Loucy (cell line): ENCODE measurements around the gene PLAC8.
A peak's percentile ranks its signal among the peaks of the same experiment; 100 is the strongest.

Experiments used
- H2AFZ ChIP-seq: fragments of 200-600 bp; sonication (generic); 2 replicates; pipeline ENCODE4 v1.6.0; 2016; ENCODE audit warnings: antibody characterized with exemption, mild to moderate bottlenecking, low read length, moderate library complexity
- H3F3A ChIP-seq: fragments of 200-600 bp; 2 replicates; pipeline ENCODE4 v1.6.0; 2016; ENCODE audit warnings: antibody characterized with exemption, low read depth, mild to moderate bottlenecking
- H3K27me3 ChIP-seq: fragments of 200-600 bp; sonication (generic); 2 replicates; pipeline ENCODE4 v1.6.1; 2014; ENCODE audit warnings: low read length, mild to moderate bottlenecking; ENCODE audit not compliant: insufficient read depth, poor library complexity, severe bottlenecking
- H3K36me3 ChIP-seq: fragments of 200-600 bp; sonication (generic); 2 replicates; pipeline ENCODE4 v1.6.1; 2016; ENCODE audit warnings: low read length; ENCODE audit not compliant: insufficient read depth
- H3K4me1 ChIP-seq: fragments of 200-600 bp; sonication (generic); 2 replicates; pipeline ENCODE4 v1.5.1; 2014; ENCODE audit warnings: low read length, mild to moderate bottlenecking; ENCODE audit not compliant: insufficient read depth, poor library complexity, severe bottlenecking
- H3K4me2 ChIP-seq: fragments of 200-600 bp; sonication (generic); 2 replicates; pipeline ENCODE4 v1.6.0; 2014; ENCODE audit warnings: antibody characterized with exemption, low read length, low read depth, mild to moderate bottlenecking; ENCODE audit not compliant: poor library complexity, severe bottlenecking
- H3K4me3 ChIP-seq: fragments of 200-600 bp; sonication (generic); 2 replicates; pipeline ENCODE4 v1.5.1; 2014; ENCODE audit warnings: low read length, mild to moderate bottlenecking, mixed read lengths; ENCODE audit not compliant: poor library complexity, severe bottlenecking
- H3K79me2 ChIP-seq: fragments of 200-600 bp; sonication (generic); 2 replicates; pipeline ENCODE4 v1.6.1; 2014; ENCODE audit warnings: low read length; ENCODE audit not compliant: insufficient read depth
- H3K9ac ChIP-seq: fragments of 200-600 bp; sonication (generic); 2 replicates; pipeline ENCODE4 v1.6.0; 2014; ENCODE audit warnings: mild to moderate bottlenecking, low read depth, low read length, moderate library complexity; ENCODE audit not compliant: poor library complexity, severe bottlenecking
- H3K9me2 ChIP-seq: fragments of 200-600 bp; sonication (generic); replicated peaks from 2 replicates; pipeline ENCODE4 v1.6.1; 2016; ENCODE audit warnings: low read depth, low read length, mixed read lengths
- H3K9me3 ChIP-seq: fragments of 200-600 bp; sonication (generic); 2 replicates; pipeline ENCODE4 v1.6.1; 2014; ENCODE audit warnings: mild to moderate bottlenecking, antibody characterized with exemption, low read length, low read depth; ENCODE audit not compliant: insufficient read depth
- H4K20me1 ChIP-seq: fragments of 200-600 bp; sonication (generic); 2 replicates; pipeline ENCODE4 v1.6.0; 2014; ENCODE audit warnings: antibody characterized with exemption, low read length, mild to moderate bottlenecking; ENCODE audit not compliant: insufficient read depth, poor library complexity, severe bottlenecking
- EZH2phosphoT487 ChIP-seq: fragments of 200-600 bp; IDR thresholded peaks from 2 replicates; pipeline ENCODE4 v1.6.1; 2018; ENCODE audit warnings: antibody characterized with exemption, mild to moderate bottlenecking, moderate library complexity, borderline replicate concordance
- TF ChIP-seq, protein P1 (sequence below): fragments of 200-600 bp; sonication (generic); conservative IDR thresholded peaks from 2 replicates; pipeline ENCODE4 v1.5.1; 2014; ENCODE audit warnings: mild to moderate bottlenecking, antibody characterized with exemption, low read length

The PLAC8 gene

DNA sequence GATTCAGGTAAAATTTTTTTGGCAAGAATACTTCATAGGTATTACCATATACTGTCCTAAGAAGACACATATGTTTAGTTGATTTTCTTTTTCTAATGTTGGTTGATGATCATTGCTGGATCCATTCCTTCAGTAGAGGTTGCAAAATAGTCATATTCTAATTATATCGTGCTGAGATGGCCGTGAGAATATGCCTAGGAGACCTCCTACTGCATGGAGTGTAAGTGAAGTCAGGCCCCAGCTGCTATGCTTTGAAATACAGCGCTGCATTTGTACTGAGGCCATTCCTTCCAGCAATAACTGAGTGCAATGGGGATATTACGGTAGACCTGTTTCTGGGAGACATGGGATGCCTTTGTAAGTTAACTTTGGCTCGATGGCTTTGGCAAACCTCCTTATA is 6.7 kb upstream of the PLAC8 start:
- no peaks in the 10 kb centered on the region for H3K79me2 ChIP-seq
- no peaks in the 10 kb centered on the region for H3K27me3 ChIP-seq
- H3F3A ChIP-seq, result no peaks in the 10 kb centered on the region
- H3K9ac ChIP-seq, result no peak overlapping the region
- no peaks in the 10 kb centered on the region for H3K36me3 ChIP-seq
- no peaks in the 10 kb centered on the region for H4K20me1 ChIP-seq
- no peaks in the 10 kb centered on the region for H3K9me2 ChIP-seq
- TF ChIP-seq, protein P1, sequence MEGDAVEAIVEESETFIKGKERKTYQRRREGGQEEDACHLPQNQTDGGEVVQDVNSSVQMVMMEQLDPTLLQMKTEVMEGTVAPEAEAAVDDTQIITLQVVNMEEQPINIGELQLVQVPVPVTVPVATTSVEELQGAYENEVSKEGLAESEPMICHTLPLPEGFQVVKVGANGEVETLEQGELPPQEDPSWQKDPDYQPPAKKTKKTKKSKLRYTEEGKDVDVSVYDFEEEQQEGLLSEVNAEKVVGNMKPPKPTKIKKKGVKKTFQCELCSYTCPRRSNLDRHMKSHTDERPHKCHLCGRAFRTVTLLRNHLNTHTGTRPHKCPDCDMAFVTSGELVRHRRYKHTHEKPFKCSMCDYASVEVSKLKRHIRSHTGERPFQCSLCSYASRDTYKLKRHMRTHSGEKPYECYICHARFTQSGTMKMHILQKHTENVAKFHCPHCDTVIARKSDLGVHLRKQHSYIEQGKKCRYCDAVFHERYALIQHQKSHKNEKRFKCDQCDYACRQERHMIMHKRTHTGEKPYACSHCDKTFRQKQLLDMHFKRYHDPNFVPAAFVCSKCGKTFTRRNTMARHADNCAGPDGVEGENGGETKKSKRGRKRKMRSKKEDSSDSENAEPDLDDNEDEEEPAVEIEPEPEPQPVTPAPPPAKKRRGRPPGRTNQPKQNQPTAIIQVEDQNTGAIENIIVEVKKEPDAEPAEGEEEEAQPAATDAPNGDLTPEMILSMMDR, result no peak
- TF ChIP-seq EZH2phosphoT487, result no peak
- H3K4me1 ChIP-seq, result no peaks in the 10 kb centered on the region
- H3K4me3 ChIP-seq, result no peak overlapping the region
- no peak overlapping the region for H3K4me2 ChIP-seq
- no peaks in the 10 kb centered on the region for H3K9me3 ChIP-seq
- no peak overlapping the region for H2AFZ ChIP-seq

GRCh38 chr4:83118869-83119268 is 4.3 kb upstream of the PLAC8 start:
- no peaks in the 10 kb centered on the region for H4K20me1 ChIP-seq
- no peak overlapping the region for H3K9ac ChIP-seq
- peaks cover 18% of the 10 kb centered on the region for H3K4me1 ChIP-seq
- H3K27me3 ChIP-seq, result no peaks in the 10 kb centered on the region
- no peak for TF ChIP-seq EZH2phosphoT487
- TF ChIP-seq, protein P1, result no peak
- H3K9me2 ChIP-seq, result no peaks in the 10 kb centered on the region
- no peaks in the 10 kb centered on the region for H3K9me3 ChIP-seq
- H3K4me2 ChIP-seq, result no peak overlapping the region
- H3K36me3 ChIP-seq, result no peaks in the 10 kb centered on the region
- no peak overlapping the region for H3K4me3 ChIP-seq
- H2AFZ ChIP-seq, result no peak overlapping the region
- H3F3A ChIP-seq, result no peaks in the 10 kb centered on the region
- H3K79me2 ChIP-seq, result peaks cover 6% of the 10 kb centered on the region

DNA sequence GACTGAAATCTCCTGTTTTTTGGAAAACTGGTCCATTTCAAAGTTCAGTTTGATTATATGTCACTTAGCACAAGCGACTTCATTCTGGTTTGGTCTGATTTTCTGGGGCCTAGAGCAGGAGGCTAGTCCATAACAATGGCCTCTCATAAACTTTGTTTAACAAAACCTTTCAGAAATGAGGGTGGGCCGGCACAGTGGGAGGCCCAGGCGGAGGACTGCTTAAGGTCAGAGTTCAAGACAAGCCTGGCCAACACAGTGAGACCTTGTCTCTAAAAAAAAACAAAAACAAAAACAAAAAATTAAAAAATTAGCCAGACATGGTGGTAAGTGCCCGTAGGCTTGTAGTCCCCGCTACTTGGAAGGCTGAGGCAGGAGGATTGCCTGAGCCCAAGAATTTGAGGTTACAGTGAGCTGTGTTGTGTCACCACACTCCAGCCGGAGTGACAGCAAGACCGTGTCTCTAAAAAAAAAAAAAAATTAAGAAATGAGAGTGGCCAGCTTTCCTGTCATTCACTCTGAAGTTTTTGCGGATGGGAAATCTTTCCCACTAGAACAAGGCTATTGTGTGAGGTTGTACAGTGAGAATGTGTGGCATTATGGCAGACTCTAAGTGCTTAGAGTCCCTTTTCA is 1.2 kb upstream of the PLAC8 start:
- H4K20me1 ChIP-seq, result no peaks in the 10 kb centered on the region

More for the DNA sequence above, 1.2 kb upstream of the PLAC8 start:
- Histone ChIP-seq H3K4me2 (peak overlapping the region; percentile 88), H3K9me2 (no peaks in the 10 kb centered on the region), H3K9me3 (no peaks in the 10 kb centered on the region), H3K4me3 (no peak overlapping the region), H3K4me1 (peaks cover 41% of the 10 kb centered on the region), H3K27me3 (no peaks in the 10 kb centered on the region), H3K79me2 (peaks cover 25% of the 10 kb centered on the region), H3K36me3 (no peaks in the 10 kb centered on the region), H3F3A (peaks cover 8% of the 10 kb centered on the region; the same call in 1 of the 2 replicates), H3K9ac (peak overlapping the region; percentile 95), H2AFZ (peak overlapping the region; percentile 40)
- TF ChIP-seq EZH2phosphoT487, result no peak
- TF ChIP-seq, protein P1, result no peak
